GM13977 (cell line): Measurements from ENCODE around the gene TNS1.

Source experiments
- DNase-seq: peaks from one replicate; pipeline ENCODE4 v3.0.0; 2012; ENCODE audit warnings: low spot score
- in situ Hi-C: fragments of 300-500 bp; cut with MboI; formaldehyde crosslinking; loops from one replicate; pipeline ENCODE4 v1.12.0; 2022; ENCODE audit warnings: low sequenced_read_pairs, low pct_unique_long_range_greater_than_20kb, mixed read lengths, inconsistent platforms; ENCODE audit not compliant: unreplicated experiment
- TF ChIP-seq, protein P1 (sequence below): IDR thresholded peaks from 2 replicates; pipeline ENCODE4 v1.5.1; 2012; ENCODE audit warnings: mild to moderate bottlenecking, control low read depth; ENCODE audit not compliant: insufficient read depth; ENCODE audit errors: extremely low read depth, missing control alignments

The TNS1 gene

DNA sequence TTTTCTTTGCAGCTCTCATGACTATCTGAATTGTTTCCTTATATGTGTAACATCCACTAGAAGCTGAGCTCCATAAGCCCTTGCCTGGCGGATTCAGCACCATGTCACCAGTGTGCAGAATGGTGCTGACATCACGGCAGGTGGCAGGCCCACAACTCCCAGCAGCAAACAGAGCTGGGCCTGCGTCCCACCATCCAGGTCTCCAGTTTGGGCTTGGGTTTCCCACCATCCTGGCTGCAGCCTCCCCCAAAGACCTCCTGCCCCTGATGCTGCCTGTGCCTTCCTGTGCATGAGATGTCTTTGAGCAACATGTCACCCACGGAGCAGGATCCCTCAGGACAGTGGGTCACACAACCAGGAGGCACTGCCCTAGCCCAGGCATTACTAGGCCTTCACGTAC lies 113.1 kb downstream of the TNS1 start:
- no peak for DNase-seq
- in situ Hi-C loops = loop anchor here (5.0 kb wide), 1 partner anchor 102 kb away; no protein-coding TSS in a partner anchor
- TF ChIP-seq, protein P1, sequence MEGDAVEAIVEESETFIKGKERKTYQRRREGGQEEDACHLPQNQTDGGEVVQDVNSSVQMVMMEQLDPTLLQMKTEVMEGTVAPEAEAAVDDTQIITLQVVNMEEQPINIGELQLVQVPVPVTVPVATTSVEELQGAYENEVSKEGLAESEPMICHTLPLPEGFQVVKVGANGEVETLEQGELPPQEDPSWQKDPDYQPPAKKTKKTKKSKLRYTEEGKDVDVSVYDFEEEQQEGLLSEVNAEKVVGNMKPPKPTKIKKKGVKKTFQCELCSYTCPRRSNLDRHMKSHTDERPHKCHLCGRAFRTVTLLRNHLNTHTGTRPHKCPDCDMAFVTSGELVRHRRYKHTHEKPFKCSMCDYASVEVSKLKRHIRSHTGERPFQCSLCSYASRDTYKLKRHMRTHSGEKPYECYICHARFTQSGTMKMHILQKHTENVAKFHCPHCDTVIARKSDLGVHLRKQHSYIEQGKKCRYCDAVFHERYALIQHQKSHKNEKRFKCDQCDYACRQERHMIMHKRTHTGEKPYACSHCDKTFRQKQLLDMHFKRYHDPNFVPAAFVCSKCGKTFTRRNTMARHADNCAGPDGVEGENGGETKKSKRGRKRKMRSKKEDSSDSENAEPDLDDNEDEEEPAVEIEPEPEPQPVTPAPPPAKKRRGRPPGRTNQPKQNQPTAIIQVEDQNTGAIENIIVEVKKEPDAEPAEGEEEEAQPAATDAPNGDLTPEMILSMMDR = no peak

DNA sequence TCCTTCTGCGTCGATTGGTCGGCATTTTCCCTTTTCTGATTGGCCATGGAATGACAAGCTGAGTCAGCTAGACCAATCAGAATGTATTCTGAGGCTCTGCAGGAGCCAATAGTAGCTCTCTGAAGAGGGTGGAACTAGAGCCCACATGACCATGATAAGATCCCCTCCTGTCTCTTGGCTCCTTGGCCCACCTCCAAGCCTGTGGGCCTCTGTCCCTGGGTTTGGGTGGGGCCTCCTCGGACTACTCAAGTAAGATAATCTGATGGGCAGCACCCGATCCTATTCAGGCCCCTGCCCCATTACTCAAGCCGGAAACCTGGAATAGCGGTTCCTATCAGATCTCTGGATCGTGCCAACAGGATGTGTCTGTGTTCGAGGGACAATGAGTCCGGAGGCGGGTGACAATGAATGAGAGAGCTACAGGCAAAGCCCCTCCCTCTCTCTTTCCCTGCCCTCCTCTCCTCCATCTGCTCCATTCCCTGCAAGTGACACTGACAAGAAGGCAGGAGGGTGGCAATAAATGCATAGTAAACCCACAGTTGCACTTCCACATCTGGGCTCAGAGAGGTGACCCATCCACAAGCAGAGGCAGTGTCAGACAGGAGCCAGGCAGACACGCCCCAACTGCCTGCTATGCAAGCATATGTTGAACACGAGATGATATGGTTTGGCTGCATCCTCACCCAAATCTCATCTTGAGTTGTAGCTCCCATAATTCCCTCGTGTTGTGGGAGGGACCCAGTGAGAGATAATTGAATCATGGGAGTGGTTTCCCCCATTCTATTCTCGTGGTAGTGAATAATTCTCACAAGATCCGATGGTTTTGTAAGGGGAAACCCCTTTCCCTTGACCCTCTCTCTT lies 114.7 kb downstream of the TNS1 start:
- in situ Hi-C loops = loop anchor here (5.0 kb wide), 1 partner anchor 101 kb away; no protein-coding TSS in a partner anchor
- no peak for DNase-seq
- TF ChIP-seq, protein P1 = no peak

DNA sequence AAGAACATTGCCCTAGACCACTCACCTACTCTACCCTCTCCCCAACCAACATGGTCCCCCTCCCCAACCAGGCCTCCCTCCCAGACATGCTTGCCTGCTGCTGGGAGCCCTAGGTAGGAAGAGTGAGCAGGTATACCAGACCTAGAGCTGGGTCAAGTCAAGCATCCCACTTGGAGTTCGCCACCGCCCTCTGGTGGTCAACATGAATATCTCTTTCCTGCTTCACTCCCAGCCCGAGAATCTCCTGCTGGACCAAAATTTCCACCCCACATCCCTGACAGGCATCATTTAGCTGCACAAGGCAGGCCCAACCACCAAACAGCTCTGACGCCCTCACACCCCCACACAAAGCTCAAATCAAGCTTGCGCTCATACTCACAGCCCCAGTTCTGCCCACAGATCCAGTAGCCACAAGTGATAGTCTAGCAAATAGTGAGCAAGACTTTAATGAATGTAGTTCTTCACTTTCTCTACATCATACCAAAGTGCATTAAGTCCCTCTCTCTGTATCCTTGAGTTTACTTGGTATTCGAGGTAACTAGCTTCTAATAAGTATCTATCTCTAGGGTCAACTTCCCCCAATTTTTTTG lies 116.0 kb downstream of the TNS1 start:
- peak; percentile 84 for DNase-seq
- TF ChIP-seq, protein P1 = peak; percentile 72
- in situ Hi-C loops = loop anchor here (5.0 kb wide), 1 partner anchor 100 kb away; no protein-coding TSS in a partner anchor

DNA sequence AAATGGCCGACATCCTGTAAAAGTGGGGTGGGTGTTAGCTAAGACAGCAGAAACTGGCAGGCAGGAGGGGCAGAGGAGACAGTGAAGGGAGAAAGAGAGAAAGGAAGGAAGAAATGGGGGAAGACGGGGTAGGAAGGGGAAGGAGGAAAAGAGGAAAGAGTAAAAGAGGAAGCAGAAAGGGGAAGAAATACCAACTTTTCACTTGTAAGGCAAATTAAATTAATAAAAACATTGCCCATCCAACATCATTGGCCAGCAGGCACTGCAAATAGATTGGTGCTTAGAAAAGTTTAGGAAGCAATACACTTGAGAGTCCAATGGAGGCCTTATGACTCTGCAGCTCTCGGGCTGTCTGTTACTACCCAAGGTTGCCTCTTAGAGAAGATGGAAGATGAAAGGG lies 116.7 kb downstream of the TNS1 start:
- no peak for DNase-seq
- in situ Hi-C loops = loop anchor here (5.0 kb wide), 1 partner anchor 99 kb away; no protein-coding TSS in a partner anchor
- TF ChIP-seq, protein P1 = no peak

DNA sequence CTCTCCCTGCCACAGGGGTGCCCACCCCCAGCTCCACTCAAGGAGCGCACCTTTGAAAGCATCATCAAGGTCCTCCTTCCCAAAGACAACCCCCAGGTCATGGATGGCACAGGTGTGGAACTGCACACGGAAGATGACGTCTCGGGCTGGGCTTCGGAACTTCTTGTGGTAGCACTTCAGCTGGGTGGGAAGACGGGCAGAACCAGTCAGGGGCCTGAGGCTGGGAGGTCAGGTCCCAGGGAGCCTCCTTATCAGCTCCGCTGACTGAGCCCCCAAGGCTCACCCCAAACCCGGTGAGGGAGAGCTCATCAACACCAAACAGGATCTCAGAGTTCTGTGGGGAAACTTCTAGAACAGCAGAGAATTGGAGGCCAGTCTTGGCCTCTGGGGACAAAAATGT lies 117.8 kb downstream of the TNS1 start:
- TF ChIP-seq, protein P1 = no peak
- in situ Hi-C loops = loop anchor here (5.0 kb wide), 1 partner anchor 98 kb away; no protein-coding TSS in a partner anchor
- DNase-seq = no peak

DNA sequence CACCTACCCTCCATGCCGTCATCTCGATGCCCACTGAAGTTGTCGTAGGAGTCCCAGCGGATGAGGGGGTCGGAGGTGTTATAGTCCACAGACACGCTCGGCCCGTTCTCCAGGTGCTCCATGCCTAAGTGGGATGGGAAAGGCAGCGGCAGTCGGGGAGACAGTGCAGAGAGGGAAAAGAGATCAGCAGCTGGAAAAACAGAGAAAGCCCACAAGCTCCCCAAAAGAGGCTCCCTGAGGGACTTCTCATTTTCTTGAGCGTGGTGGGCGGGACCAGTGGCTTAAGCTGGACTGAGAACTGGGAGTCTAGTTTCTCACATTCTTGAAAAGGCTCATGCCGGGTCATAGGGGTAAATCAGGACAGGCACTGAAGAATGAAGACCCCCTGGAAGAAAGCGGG lies 121.9 kb downstream of the TNS1 start:
- TF ChIP-seq, protein P1 = no peak
- in situ Hi-C loops = no loop called here
- DNase-seq = no peak
